ENCODE measurements around the gene PHF21A. TPM values are rescaled to one million over a fixed set of nuclear protein-coding genes. Genes with fewer than 3 reads are reported as not detected.

Gene PHF21A
- total and polyA plus RNA-seq, 2 of the 8 experiments (the other 6 are each of a cell fraction or from before 2014, with no cell fraction given): 17.6 to 40.3 TPM

GRCh38 chr11:46118702-46119351, 2.4 kb downstream of the PHF21A start (continued):
- TF ChIP-seq CHD7 (IDR thresholded peaks at IDR 0.05; ENCODE audit: insufficient replicate concordance, low read length): no peak
- TF ChIP-seq POLR2AphosphoS5 (IDR thresholded peaks at IDR 0.05; ENCODE audit: low read depth, low read length): no peak
- TF ChIP-seq SIN3A (conservative IDR thresholded peaks at IDR 0.05 in 1 of 2, IDR thresholded peaks at IDR 0.05 in 1 of 2; ENCODE audit: low read depth in 1 of 2, low read length in 2 of 2): no peak
- TF ChIP-seq NANOG (IDR thresholded peaks at IDR 0.05; ENCODE audit: insufficient read depth, low read depth, low read length, poor library complexity, severe bottlenecking): no peak
- no peak for TF ChIP-seq KDM4A (IDR thresholded peaks at IDR 0.05; ENCODE audit: low read depth, low read length, severe bottlenecking)
- TF ChIP-seq GABPA (IDR thresholded peaks at IDR 0.05; ENCODE audit: borderline replicate concordance, insufficient read depth, low read length): no peak
- TF ChIP-seq POU5F1 (IDR thresholded peaks at IDR 0.05; ENCODE audit: low read depth, low read length): no peak
- no peak for TF ChIP-seq CREB1 (IDR thresholded peaks at IDR 0.05)
- no peak for TF ChIP-seq SP1 (IDR thresholded peaks at IDR 0.05; ENCODE audit: low read depth, low read length)
- TF ChIP-seq KDM5A (IDR thresholded peaks at IDR 0.05; ENCODE audit: low read length): no peak
- TF ChIP-seq CEBPB (IDR thresholded peaks at IDR 0.05; ENCODE audit: low read depth, low read length): no peak
- no peak for TF ChIP-seq EGR1 (IDR thresholded peaks at IDR 0.05; ENCODE audit: borderline replicate concordance, low read depth, low read length)
